GM20000 (cell line): ENCODE data around the gene PKDREJ.

ENCODE experiments used
- DNase-seq: peaks from one replicate; pipeline ENCODE4 v3.0.0; 2012; ENCODE audit warnings: low spot score
- TF ChIP-seq, protein P1 (sequence below): IDR thresholded peaks from 2 replicates; pipeline ENCODE4 v1.5.1; 2012; ENCODE audit warnings: mild to moderate bottlenecking, control low read depth; ENCODE audit errors: extremely low read depth, missing control alignments

The PKDREJ gene

DNA sequence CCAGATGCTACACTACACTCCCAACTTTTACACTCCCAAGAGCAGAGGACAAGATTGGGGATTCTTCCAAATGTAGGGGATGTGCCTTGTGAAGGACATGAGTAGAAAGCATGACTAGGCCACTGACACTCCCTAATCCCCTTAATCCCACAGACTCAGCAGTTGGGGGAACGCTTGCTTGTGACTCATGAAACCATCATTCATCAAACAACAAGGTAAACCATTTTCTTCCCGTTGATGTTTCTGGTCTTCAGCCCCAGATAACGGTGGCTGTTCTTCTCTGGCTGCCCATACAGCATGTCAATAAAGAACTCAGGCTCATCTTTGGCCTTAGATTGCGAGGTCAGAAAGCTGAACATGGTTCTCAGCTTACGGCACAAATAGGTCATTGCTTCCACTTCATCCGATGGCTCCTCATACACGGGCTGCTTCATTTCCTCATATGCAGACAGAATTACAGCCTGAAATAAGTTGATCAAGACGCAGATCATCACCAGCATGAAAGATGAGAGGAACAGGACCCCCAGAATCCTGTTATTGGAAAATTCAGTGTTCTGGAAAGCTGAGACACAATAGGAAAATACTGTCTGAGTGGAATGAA, 6.7 kb downstream of the PKDREJ start:
- TF ChIP-seq, protein P1, sequence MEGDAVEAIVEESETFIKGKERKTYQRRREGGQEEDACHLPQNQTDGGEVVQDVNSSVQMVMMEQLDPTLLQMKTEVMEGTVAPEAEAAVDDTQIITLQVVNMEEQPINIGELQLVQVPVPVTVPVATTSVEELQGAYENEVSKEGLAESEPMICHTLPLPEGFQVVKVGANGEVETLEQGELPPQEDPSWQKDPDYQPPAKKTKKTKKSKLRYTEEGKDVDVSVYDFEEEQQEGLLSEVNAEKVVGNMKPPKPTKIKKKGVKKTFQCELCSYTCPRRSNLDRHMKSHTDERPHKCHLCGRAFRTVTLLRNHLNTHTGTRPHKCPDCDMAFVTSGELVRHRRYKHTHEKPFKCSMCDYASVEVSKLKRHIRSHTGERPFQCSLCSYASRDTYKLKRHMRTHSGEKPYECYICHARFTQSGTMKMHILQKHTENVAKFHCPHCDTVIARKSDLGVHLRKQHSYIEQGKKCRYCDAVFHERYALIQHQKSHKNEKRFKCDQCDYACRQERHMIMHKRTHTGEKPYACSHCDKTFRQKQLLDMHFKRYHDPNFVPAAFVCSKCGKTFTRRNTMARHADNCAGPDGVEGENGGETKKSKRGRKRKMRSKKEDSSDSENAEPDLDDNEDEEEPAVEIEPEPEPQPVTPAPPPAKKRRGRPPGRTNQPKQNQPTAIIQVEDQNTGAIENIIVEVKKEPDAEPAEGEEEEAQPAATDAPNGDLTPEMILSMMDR = no peak
- no peak for DNase-seq

DNA sequence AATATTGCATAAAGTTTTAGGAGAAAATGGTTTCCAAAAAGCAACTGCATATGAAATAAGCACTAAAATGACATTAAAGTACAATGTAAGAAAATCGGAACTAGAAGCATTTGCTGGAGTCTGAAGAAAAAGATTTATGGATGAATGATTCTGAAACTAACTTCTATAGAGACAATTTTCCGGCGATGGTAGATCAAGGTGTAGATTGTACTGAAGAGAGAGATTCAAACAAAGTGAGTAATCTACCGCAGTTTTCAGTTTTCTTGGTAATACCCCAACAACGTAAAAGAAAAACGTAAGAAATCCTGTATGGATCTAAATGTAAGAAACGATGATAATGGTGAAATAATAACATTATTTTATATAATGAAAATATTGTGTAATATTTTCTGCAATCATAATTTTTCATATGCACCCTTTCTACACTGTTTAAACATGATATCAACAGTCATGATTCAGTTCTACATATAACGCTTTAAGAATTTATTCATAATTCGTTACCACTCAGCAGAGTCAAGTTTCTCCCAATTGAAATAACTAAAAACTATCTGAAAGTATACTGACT, 11.2 kb downstream of the PKDREJ start:
- TF ChIP-seq, protein P1 = no peak
- no peak for DNase-seq

DNA sequence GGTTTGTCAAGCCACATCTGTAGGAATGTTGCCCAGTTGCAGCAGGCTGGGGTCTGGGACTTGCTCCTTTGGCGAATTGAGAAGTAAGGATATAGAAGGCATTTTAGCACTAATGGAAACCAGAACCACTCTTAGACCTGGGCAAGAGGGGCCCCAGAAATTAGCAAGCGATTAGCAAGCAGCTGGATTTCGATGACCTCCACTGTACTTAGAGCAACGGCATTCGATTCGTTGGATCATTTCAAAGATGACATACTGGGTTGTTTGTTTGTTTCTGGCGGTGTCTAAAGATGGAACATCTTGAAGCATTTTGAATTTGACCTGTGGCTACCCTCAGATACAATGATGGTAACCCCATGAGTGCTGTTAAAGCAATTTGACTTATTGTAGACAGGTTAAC, 11.9 kb downstream of the PKDREJ start:
- DNase-seq = no peak
- TF ChIP-seq, protein P1 = no peak

DNA sequence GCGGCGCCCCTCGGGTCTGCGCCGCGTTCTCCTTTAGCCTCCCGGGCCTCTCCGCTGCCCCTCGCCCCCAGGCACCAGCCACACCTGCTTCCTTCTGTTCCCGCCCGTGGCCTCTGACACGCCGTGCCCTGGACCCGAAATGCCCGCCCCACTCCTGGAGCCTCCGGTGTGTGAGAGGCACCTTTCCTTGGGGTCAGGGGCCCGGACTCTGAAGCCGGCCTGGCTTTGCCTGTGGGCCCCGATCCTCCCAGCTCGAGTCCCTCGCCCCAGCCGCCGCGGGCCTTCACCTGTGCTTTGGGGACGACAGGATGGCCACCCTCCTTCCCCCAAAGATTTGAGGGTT, 12.4 kb downstream of the PKDREJ start:
- DNase-seq = peak; percentile 42

DNA sequence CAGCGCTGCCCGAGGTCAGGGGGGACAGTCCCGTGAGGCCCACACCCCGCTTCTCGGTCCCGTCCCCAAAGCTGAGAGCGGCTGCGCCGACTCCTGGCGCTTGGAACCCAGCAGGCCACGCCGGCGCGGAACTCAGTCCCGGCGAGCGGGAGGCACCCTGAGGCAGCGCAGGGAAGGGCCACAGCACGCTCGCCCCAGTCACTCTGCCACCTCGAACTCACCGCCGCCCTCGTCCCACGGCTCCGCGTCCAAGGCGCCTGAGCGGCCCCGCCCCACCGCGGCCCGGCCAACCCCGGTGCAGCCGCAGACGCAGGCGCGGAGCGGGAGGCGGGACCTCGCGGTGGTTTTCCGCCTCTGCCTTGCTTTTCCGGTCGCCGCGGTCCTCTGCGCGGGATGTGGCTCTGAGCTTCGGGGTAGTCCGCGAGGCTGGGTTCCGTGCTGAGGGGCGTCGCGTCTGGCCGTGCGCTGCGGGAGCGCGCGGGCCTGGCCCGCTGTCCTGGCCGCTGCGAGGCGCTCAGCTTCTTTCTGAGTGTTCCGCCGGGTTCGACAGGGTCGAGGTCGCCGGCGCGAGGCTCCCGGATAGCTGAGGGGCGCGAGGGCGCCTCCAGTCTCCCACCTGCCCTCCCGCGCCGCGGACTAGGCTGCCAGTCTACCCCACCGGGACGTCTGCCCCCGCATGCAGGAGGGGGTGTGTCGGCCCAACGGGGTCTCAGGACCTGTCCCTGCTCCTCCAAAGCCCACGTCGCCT, 12.9 kb downstream of the PKDREJ start, which contains the start of gene CDPF1:
Gene CDPF1, minus strand, starts transcription at position 259 of the 748 bp plus-strand sequence. CDS start 2,009 bp downstream, outside the sequence.
- TF ChIP-seq, protein P1 = no peak
- DNase-seq = peak; percentile 98

More for the DNA sequence above, 12.4 kb downstream of the PKDREJ start:
- TF ChIP-seq, protein P1 = no peak

GRCh38 chr22:46247443-46247975, 15.6 kb downstream of the PKDREJ start:
- TF ChIP-seq, protein P1 = no peak
- DNase-seq = no peak

DNA sequence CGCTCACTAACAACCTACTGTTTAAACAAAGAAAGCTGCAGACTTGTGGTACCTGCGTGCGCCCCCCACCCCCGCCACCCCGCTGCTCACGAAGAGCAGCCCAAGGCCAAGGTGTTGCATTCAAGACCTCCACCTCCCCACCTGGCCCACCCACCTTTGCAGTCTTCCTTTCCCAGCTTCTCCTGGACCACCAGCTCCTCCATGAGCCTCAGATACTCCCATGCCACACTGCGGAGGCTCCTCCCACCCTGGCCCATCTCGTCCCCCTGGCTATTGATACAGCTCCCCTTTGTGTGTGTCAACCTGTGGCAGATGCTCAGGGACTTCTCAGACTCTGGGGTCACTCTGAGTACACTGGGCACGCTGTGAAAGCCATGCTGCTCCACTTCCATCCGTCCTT, 17.0 kb downstream of the PKDREJ start:
- DNase-seq = no peak
- TF ChIP-seq, protein P1 = no peak
